ENCODE measurements around the gene TCHHL1. TPM values are rescaled to one million over a fixed set of nuclear protein-coding genes. Genes with fewer than 3 reads are reported as not detected.

The TCHHL1 gene
- total RNA-seq, 1 experiment from 2014 or later, result not detected

DNA sequence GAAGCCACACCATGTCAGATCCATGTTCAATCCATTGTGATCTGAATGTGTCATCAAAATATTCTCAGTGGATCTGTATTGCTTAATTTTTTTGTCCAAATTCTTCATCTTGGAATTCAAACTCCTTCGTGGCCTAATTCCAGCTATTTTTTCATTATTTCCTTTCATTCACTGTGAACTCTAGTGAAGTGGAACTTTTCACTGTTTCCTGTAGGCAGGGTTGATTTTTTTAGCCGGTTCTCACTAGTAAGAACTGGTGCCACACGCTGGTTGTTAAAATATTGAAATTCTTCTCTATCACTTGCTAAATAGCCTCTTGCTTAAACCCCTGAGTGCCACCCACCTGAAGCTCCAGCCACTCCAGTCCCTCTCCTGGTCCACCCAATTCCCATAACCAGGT is 44.5 kb downstream of the TCHHL1 start:
- Histone ChIP-seq H4K20me1 (ENCODE audit: insufficient read depth) (no peaks in the 10 kb centered on the region), H3K9me3 (ENCODE audit: control insufficient read depth in 1 of 2, insufficient read depth in 1 of 2, low read depth in 1 of 2, low read length in 2 of 2) (0 out of 4 replicates have a peak, but pooled peaks cover 0 to 6% of the 10 kb centered on the region in 2 experiments), H3K27ac (ENCODE audit: low read depth, low read length) (no peak overlapping the region), H3K4me3 (replicated peaks in 1 of 2; ENCODE audit: low read depth in 1 of 2, low read length in 2 of 2) (no peak overlapping the region), H2AFZ (ENCODE audit: low read depth, low read length, poor library complexity, severe bottlenecking) (no peak overlapping the region), H3K27me3 (ENCODE audit: insufficient read depth, low read length) (no peaks in the 10 kb centered on the region; the same call in 1 of the 2 replicates), H3K9ac (ENCODE audit: low read length) (no peak overlapping the region), H3K79me2 (ENCODE audit: insufficient read depth, low read length) (no peaks in the 10 kb centered on the region), H3K9me2 (ENCODE audit: insufficient read depth) (no peaks in the 10 kb centered on the region; the same call in 1 of the 2 replicates), H3K4me2 (ENCODE audit: low read length) (no peak overlapping the region), H3K4me1 (ENCODE audit: control insufficient read depth in 1 of 2, insufficient read depth in 2 of 2, low read length in 2 of 2) (peaks cover 24 to 39% of the 10 kb centered on the region in 2 experiments), H3K36me3 (ENCODE audit: control insufficient read depth in 1 of 2, insufficient read depth in 2 of 2, low read length in 2 of 2) (no peaks in the 10 kb centered on the region)
- TF ChIP-seq SIN3A (IDR thresholded peaks at IDR 0.05; ENCODE audit: low read depth), result no peak
- TF ChIP-seq CEBPB (IDR thresholded peaks at IDR 0.05; ENCODE audit: low read depth), result no peak
- TF ChIP-seq CBX3 (IDR thresholded peaks at IDR 0.05; ENCODE audit: low read depth), result no peak
- no peak for TF ChIP-seq EGR1 (IDR thresholded peaks at IDR 0.05; ENCODE audit: low read depth)
- TF ChIP-seq SP1 (IDR thresholded peaks at IDR 0.05; ENCODE audit: low read depth), result no peak
- TF ChIP-seq, protein P1, sequence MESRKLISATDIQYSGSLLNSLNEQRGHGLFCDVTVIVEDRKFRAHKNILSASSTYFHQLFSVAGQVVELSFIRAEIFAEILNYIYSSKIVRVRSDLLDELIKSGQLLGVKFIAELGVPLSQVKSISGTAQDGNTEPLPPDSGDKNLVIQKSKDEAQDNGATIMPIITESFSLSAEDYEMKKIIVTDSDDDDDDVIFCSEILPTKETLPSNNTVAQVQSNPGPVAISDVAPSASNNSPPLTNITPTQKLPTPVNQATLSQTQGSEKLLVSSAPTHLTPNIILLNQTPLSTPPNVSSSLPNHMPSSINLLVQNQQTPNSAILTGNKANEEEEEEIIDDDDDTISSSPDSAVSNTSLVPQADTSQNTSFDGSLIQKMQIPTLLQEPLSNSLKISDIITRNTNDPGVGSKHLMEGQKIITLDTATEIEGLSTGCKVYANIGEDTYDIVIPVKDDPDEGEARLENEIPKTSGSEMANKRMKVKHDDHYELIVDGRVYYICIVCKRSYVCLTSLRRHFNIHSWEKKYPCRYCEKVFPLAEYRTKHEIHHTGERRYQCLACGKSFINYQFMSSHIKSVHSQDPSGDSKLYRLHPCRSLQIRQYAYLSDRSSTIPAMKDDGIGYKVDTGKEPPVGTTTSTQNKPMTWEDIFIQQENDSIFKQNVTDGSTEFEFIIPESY (IDR thresholded peaks at IDR 0.05; ENCODE audit: extremely low read depth, insufficient replicate concordance, low read length), result no peak
- no peak for TF ChIP-seq EZH2phosphoT487 (IDR thresholded peaks at IDR 0.05; ENCODE audit: borderline replicate concordance)
- TF ChIP-seq, protein P2, sequence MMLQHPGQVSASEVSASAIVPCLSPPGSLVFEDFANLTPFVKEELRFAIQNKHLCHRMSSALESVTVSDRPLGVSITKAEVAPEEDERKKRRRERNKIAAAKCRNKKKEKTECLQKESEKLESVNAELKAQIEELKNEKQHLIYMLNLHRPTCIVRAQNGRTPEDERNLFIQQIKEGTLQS (IDR thresholded peaks at IDR 0.05), result no peak
- TF ChIP-seq ELF1 (IDR thresholded peaks at IDR 0.05; ENCODE audit: borderline replicate concordance, low read depth), result no peak
- no peak for TF ChIP-seq ZNF274 (IDR thresholded peaks at IDR 0.05; ENCODE audit: low read depth, low read length)
- TF ChIP-seq POLR2AphosphoS5 (IDR thresholded peaks at IDR 0.05; ENCODE audit: low read depth, low read length), result no peak
- no peak for TF ChIP-seq FOSL1 (IDR thresholded peaks at IDR 0.05; ENCODE audit: low read depth)
- CTCF ChIA-PET, result interaction anchor here (1.7 kb wide), 1 partner anchor 110 kb away, joined by 4 read pairs; no protein-coding TSS in a partner anchor
- RAD21 ChIA-PET (ENCODE audit: low non-redundant PET in 1 of 2, low total read pairs in 2 of 2, uncharacterized antibody in 2 of 2, unreplicated experiment in 2 of 2), result no interaction called here
- POLR2A ChIA-PET, result interaction anchor here (1.1 to 1.7 kb wide), 2 partner anchors 7 to 10 kb away, joined by 3 to 4 read pairs; partner anchors contain the start of gene S100A11
- no peak for DNase-seq (ENCODE audit: low read depth, low spot score)
- ATAC-seq, result no peak
- intact Hi-C loops (cut with micrococcal nuclease), result no loop called here
- no TSS peak for BruUV-seq (replicated peaks)

Measured in HCT116 (cell line).